SH-SY5Y (cell line): ENCODE data around the gene CDKN2A.

ENCODE experiments used
- GATA2 ChIP-seq: IDR thresholded peaks from 2 replicates; pipeline ENCODE4 v1.6.1; 2011; ENCODE audit warnings: mild to moderate bottlenecking, low read depth, low read length
- GATA3 ChIP-seq: IDR thresholded peaks from 2 replicates; pipeline ENCODE4 v1.6.1; 2011; ENCODE audit warnings: low read depth, mild to moderate bottlenecking, low read length, moderate library complexity

DNA sequence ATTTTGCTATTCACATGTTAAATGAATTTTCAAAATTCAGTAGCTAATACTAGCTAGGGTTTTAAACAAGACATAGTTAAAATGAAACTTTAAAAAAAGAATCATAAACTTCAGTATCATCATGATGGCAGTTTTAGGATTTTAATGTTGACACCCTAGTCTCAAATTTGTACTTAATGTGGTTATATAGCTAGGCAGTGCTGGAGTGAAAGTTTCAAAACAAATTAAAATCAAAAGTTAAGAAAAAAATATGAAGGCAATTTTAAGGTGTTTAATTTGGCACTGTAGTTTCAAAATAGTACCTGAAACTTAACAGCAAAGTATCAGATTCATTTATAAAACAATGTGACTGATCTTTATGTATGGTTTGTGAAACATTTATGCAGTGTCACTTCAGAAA, 34.2 kb upstream of the CDKN2A start:
- no peak for TF ChIP-seq GATA3
- TF ChIP-seq GATA2 = no peak
